NB4 (cell line): ENCODE data around the gene TSPYL4.

Experiments
- TF ChIP-seq, protein P1 (sequence below): IDR thresholded peaks from one replicate; pipeline ENCODE4 v1.5.1; 2012; ENCODE audit warnings: low read depth, low read length
- TF ChIP-seq, protein P2 (sequence below): IDR thresholded peaks from 2 replicates; pipeline ENCODE4 v1.6.1; 2011; ENCODE audit warnings: low read depth, low read length

DNA sequence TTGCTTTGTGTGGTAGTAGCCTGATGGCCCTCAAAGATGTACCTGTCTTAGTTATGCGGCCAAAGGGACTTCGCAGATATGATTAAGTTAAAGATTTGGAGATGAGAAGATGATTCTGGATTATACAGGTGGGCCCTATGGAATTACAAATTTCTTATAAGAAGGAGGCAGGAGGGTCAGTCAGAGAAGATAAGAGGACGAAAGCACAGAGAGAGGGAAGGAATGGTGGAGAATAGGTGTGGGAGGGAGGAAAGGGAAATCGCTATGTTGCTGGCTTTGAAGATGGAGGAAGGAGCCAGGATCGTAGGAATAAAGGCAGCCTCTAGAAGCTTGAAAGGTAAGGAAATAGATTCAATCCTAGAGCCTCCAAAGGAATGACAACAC is 27.1 kb upstream of the TSPYL4 start:
- TF ChIP-seq, protein P1, sequence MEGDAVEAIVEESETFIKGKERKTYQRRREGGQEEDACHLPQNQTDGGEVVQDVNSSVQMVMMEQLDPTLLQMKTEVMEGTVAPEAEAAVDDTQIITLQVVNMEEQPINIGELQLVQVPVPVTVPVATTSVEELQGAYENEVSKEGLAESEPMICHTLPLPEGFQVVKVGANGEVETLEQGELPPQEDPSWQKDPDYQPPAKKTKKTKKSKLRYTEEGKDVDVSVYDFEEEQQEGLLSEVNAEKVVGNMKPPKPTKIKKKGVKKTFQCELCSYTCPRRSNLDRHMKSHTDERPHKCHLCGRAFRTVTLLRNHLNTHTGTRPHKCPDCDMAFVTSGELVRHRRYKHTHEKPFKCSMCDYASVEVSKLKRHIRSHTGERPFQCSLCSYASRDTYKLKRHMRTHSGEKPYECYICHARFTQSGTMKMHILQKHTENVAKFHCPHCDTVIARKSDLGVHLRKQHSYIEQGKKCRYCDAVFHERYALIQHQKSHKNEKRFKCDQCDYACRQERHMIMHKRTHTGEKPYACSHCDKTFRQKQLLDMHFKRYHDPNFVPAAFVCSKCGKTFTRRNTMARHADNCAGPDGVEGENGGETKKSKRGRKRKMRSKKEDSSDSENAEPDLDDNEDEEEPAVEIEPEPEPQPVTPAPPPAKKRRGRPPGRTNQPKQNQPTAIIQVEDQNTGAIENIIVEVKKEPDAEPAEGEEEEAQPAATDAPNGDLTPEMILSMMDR = no peak
- TF ChIP-seq, protein P2, sequence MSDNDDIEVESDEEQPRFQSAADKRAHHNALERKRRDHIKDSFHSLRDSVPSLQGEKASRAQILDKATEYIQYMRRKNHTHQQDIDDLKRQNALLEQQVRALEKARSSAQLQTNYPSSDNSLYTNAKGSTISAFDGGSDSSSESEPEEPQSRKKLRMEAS = no peak
